HG02588 (cell line): ENCODE results near the gene DNAJB13.

Experiments
- ATAC-seq: cut with Tn5 transposase; IDR thresholded peaks from one replicate; pipeline ENCODE4 v1.9.1; 2021; ENCODE audit warnings: mild to moderate bottlenecking, moderate library complexity; ENCODE audit not compliant: unreplicated experiment

The DNAJB13 gene

GRCh38 chr11:73998846-73999575 is 48.2 kb downstream of the DNAJB13 start:
- ATAC-seq = no peak

GRCh38 chr11:73999581-74000306 is 48.9 kb downstream of the DNAJB13 start:
- no peak for ATAC-seq

GRCh38 chr11:74000307-74001133 is 49.7 kb downstream of the DNAJB13 start:
- ATAC-seq = no peak

GRCh38 chr11:74001822-74002286 is 51.0 kb downstream of the DNAJB13 start:
- no peak for ATAC-seq

GRCh38 chr11:74002832-74003231 is 52.0 kb downstream of the DNAJB13 start:
- ATAC-seq = no peak

GRCh38 chr11:74004046-74004695 is 53.3 kb downstream of the DNAJB13 start:
- ATAC-seq = no peak

- ATAC-seq = no peak
These were observed 54.2 kb downstream of the DNAJB13 start for GRCh38 chr11:74004759-74005615.

- no peak for ATAC-seq
These were observed 55.1 kb downstream of the DNAJB13 start for GRCh38 chr11:74005721-74006517.

GRCh38 chr11:74006743-74007304 is 56.0 kb downstream of the DNAJB13 start:
- no peak for ATAC-seq

- ATAC-seq = no peak
These were observed 57.0 kb downstream of the DNAJB13 start for GRCh38 chr11:74007691-74008372.

GRCh38 chr11:74008373-74009229 is 57.8 kb downstream of the DNAJB13 start, which contains the start of gene UCP3:
TSS of gene UCP3 (minus strand) at chr11:74009085. CDS start at chr11:74007042, 2,043 bp downstream.
- ATAC-seq = no peak

- ATAC-seq = no peak
These were observed 58.4 kb downstream of the DNAJB13 start for GRCh38 chr11:74009230-74009547.

GRCh38 chr11:74009675-74010305 is 59.0 kb downstream of the DNAJB13 start:
- ATAC-seq = no peak

GRCh38 chr11:74010306-74011300 is 59.8 kb downstream of the DNAJB13 start:
- ATAC-seq = no peak

- ATAC-seq = no peak
These were observed 60.7 kb downstream of the DNAJB13 start for GRCh38 chr11:74011360-74012073.
